ENCODE measurements around the gene ZBTB4.

GRCh38 chr17:7440834-7441195 is 38.6 kb downstream of the ZBTB4 start:
- TF ChIP-seq CTCF (IDR thresholded peaks at IDR 0.05; ENCODE audit: borderline replicate concordance, extremely low read depth, low read length, poor library complexity, severe bottlenecking), result no peak
- no peak for TF ChIP-seq EZH2 (IDR thresholded peaks at IDR 0.05; ENCODE audit: borderline replicate concordance, low read depth, low read length, severe bottlenecking)
